ENCODE measurements around the gene EOLA1.
A peak's percentile ranks its signal among the peaks of the same experiment; 100 is the strongest.

The EOLA1 gene

DNA sequence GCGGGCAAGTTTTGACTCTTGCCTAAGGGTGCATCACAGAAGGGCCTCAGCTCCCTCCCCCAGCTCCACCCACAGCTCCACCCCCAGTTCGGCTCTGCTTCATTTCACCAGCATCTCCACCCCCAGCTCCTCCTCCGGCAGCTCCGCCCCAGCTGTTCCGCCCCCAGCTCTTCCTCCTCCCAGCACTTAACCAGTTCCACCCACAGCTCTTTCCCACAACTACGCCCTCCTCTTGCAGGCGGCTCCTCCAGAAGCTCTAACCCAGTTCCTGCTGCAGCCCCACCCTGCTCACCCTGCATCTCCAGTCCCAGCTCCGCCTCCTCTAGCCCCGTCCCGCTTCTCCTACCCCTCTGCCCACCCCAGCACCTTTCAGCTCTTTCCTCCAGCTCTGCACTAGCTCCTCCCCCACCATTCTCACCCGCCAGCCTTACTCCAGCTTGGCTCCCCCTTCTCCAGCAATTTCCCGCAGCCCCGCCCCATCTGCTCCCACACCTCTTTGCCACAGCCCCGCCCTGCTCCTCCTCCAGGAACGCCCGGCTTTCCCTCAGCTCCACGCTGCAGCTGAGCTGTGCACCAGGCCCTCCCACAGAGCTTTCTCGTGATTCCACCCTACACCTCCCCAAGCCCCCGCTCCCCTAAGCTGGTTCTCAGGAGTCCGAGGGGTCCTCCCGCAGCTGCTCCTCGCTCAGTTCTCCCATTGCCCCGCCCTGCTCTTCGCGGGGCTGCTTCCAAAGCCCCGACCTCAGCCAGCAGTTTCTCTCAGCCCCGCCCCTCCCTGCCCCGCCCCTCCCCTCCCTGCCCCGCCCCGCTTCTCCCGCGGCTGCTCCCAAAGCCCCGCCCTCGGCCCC lies 1.3 kb upstream of the EOLA1 start (continued):
- TF ChIP-seq, protein P1, sequence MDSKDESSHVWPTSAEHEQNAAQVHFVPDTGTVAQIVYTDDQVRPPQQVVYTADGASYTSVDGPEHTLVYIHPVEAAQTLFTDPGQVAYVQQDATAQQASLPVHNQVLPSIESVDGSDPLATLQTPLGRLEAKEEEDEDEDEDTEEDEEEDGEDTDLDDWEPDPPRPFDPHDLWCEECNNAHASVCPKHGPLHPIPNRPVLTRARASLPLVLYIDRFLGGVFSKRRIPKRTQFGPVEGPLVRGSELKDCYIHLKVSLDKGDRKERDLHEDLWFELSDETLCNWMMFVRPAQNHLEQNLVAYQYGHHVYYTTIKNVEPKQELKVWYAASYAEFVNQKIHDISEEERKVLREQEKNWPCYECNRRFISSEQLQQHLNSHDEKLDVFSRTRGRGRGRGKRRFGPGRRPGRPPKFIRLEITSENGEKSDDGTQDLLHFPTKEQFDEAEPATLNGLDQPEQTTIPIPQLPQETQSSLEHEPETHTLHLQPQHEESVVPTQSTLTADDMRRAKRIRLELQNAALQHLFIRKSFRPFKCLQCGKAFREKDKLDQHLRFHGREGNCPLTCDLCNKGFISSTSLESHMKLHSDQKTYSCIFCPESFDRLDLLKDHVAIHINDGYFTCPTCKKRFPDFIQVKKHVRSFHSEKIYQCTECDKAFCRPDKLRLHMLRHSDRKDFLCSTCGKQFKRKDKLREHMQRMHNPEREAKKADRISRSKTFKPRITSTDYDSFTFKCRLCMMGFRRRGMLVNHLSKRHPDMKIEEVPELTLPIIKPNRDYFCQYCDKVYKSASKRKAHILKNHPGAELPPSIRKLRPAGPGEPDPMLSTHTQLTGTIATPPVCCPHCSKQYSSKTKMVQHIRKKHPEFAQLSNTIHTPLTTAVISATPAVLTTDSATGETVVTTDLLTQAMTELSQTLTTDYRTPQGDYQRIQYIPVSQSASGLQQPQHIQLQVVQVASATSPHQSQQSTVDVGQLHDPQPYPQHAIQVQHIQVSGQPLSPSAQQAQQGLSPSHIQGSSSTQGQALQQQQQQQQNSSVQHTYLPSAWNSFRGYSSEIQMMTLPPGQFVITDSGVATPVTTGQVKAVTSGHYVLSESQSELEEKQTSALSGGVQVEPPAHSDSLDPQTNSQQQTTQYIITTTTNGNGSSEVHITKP (tag by site-specific recombination; IDR thresholded peaks at IDR 0.05) = peak; percentile 54
- TF ChIP-seq ZNF423 (tag by site-specific recombination; IDR thresholded peaks at IDR 0.05) (no peak), SETDB1 (IDR thresholded peaks at IDR 0.05; ENCODE audit: insufficient read length, low read length) (no peak), GLIS1 (tag by site-specific recombination; IDR thresholded peaks at IDR 0.05) (peak; percentile 70), KLF1 (tag by site-specific recombination; IDR thresholded peaks at IDR 0.05) (peak; percentile 91), ZFHX2 (tag by site-specific recombination; conservative IDR thresholded peaks at IDR 0.05) (peak; percentile 100), ZNF501 (tag by site-specific recombination; IDR thresholded peaks at IDR 0.05) (no peak), EGR2 (tag by site-specific recombination; IDR thresholded peaks at IDR 0.05; ENCODE audit: low read depth) (peak; percentile 99), SP2 (tag by site-specific recombination; IDR thresholded peaks at IDR 0.05) (peak; percentile 78), ZNF529 (tag by site-specific recombination; IDR thresholded peaks at IDR 0.05; ENCODE audit: insufficient replicate concordance) (no peak), ZNF121 (tag by site-specific recombination; IDR thresholded peaks at IDR 0.05) (no peak), KLF8 (tag by site-specific recombination; IDR thresholded peaks at IDR 0.05) (peak; percentile 47; the same call in 1 of the 2 replicates)
- TF ChIP-seq, protein P2, sequence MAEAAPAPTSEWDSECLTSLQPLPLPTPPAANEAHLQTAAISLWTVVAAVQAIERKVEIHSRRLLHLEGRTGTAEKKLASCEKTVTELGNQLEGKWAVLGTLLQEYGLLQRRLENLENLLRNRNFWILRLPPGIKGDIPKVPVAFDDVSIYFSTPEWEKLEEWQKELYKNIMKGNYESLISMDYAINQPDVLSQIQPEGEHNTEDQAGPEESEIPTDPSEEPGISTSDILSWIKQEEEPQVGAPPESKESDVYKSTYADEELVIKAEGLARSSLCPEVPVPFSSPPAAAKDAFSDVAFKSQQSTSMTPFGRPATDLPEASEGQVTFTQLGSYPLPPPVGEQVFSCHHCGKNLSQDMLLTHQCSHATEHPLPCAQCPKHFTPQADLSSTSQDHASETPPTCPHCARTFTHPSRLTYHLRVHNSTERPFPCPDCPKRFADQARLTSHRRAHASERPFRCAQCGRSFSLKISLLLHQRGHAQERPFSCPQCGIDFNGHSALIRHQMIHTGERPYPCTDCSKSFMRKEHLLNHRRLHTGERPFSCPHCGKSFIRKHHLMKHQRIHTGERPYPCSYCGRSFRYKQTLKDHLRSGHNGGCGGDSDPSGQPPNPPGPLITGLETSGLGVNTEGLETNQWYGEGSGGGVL (tag by site-specific recombination; IDR thresholded peaks at IDR 0.05) = peak; percentile 57
- TF ChIP-seq, protein P3, sequence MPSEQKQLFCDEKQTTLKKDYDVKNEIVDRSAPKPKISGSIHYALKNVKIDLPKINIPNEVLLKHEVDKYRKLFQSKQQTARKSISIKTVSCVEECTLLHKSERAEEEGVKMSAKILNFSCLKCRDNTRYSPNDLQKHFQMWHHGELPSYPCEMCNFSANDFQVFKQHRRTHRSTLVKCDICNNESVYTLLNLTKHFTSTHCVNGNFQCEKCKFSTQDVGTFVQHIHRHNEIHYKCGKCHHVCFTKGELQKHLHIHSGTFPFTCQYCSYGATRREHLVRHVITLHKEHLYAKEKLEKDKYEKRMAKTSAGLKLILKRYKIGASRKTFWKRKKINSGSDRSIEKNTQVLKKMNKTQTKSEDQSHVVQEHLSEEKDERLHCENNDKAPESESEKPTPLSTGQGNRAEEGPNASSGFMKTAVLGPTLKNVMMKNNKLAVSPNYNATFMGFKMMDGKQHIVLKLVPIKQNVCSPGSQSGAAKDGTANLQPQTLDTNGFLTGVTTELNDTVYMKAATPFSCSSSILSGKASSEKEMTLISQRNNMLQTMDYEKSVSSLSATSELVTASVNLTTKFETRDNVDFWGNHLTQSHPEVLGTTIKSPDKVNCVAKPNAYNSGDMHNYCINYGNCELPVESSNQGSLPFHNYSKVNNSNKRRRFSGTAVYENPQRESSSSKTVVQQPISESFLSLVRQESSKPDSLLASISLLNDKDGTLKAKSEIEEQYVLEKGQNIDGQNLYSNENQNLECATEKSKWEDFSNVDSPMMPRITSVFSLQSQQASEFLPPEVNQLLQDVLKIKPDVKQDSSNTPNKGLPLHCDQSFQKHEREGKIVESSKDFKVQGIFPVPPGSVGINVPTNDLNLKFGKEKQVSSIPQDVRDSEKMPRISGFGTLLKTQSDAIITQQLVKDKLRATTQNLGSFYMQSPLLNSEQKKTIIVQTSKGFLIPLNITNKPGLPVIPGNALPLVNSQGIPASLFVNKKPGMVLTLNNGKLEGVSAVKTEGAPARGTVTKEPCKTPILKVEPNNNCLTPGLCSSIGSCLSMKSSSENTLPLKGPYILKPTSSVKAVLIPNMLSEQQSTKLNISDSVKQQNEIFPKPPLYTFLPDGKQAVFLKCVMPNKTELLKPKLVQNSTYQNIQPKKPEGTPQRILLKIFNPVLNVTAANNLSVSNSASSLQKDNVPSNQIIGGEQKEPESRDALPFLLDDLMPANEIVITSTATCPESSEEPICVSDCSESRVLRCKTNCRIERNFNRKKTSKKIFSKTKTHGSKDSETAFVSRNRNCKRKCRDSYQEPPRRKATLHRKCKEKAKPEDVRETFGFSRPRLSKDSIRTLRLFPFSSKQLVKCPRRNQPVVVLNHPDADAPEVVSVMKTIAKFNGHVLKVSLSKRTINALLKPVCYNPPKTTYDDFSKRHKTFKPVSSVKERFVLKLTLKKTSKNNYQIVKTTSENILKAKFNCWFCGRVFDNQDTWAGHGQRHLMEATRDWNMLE (tag by site-specific recombination; conservative IDR thresholded peaks at IDR 0.05; ENCODE audit: low read depth) = no peak
- TF ChIP-seq, protein P4, sequence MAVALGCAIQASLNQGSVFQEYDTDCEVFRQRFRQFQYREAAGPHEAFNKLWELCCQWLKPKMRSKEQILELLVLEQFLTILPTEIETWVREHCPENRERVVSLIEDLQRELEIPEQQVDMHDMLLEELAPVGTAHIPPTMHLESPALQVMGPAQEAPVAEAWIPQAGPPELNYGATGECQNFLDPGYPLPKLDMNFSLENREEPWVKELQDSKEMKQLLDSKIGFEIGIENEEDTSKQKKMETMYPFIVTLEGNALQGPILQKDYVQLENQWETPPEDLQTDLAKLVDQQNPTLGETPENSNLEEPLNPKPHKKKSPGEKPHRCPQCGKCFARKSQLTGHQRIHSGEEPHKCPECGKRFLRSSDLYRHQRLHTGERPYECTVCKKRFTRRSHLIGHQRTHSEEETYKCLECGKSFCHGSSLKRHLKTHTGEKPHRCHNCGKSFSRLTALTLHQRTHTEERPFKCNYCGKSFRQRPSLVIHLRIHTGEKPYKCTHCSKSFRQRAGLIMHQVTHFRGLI (tag by site-specific recombination; IDR thresholded peaks at IDR 0.05) = no peak
- TF ChIP-seq, protein P5, sequence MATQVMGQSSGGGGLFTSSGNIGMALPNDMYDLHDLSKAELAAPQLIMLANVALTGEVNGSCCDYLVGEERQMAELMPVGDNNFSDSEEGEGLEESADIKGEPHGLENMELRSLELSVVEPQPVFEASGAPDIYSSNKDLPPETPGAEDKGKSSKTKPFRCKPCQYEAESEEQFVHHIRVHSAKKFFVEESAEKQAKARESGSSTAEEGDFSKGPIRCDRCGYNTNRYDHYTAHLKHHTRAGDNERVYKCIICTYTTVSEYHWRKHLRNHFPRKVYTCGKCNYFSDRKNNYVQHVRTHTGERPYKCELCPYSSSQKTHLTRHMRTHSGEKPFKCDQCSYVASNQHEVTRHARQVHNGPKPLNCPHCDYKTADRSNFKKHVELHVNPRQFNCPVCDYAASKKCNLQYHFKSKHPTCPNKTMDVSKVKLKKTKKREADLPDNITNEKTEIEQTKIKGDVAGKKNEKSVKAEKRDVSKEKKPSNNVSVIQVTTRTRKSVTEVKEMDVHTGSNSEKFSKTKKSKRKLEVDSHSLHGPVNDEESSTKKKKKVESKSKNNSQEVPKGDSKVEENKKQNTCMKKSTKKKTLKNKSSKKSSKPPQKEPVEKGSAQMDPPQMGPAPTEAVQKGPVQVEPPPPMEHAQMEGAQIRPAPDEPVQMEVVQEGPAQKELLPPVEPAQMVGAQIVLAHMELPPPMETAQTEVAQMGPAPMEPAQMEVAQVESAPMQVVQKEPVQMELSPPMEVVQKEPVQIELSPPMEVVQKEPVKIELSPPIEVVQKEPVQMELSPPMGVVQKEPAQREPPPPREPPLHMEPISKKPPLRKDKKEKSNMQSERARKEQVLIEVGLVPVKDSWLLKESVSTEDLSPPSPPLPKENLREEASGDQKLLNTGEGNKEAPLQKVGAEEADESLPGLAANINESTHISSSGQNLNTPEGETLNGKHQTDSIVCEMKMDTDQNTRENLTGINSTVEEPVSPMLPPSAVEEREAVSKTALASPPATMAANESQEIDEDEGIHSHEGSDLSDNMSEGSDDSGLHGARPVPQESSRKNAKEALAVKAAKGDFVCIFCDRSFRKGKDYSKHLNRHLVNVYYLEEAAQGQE (tag by site-specific recombination; IDR thresholded peaks at IDR 0.05) = no peak
- TF ChIP-seq, protein P6, sequence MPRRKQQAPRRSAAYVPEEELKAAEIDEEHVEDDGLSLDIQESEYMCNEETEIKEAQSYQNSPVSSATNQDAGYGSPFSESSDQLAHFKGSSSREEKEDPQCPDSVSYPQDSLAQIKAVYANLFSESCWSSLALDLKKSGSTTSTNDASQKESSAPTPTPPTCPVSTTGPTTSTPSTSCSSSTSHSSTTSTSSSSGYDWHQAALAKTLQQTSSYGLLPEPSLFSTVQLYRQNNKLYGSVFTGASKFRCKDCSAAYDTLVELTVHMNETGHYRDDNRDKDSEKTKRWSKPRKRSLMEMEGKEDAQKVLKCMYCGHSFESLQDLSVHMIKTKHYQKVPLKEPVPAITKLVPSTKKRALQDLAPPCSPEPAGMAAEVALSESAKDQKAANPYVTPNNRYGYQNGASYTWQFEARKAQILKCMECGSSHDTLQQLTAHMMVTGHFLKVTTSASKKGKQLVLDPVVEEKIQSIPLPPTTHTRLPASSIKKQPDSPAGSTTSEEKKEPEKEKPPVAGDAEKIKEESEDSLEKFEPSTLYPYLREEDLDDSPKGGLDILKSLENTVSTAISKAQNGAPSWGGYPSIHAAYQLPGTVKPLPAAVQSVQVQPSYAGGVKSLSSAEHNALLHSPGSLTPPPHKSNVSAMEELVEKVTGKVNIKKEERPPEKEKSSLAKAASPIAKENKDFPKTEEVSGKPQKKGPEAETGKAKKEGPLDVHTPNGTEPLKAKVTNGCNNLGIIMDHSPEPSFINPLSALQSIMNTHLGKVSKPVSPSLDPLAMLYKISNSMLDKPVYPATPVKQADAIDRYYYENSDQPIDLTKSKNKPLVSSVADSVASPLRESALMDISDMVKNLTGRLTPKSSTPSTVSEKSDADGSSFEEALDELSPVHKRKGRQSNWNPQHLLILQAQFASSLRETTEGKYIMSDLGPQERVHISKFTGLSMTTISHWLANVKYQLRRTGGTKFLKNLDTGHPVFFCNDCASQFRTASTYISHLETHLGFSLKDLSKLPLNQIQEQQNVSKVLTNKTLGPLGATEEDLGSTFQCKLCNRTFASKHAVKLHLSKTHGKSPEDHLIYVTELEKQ (tag by site-specific recombination; IDR thresholded peaks at IDR 0.05; ENCODE audit: borderline replicate concordance) = no peak

Data from HEK293 (cell line).